GM12864 (cell line): ENCODE measurements around the gene DVL1.

ENCODE experiments used
- DNase-seq: peaks from one replicate; pipeline ENCODE4 v3.0.0-alpha.2; 2011; ENCODE audit warnings: low read depth
- H3K4me3 ChIP-seq: 2 replicates; pipeline ENCODE4 v1.5.1; 2011; ENCODE audit warnings: mild to moderate bottlenecking, low read depth, low read length, control low read depth
- CTCF ChIP-seq: IDR thresholded peaks from 2 replicates; pipeline ENCODE4 v1.5.1; 2011; ENCODE audit warnings: low read depth, mild to moderate bottlenecking, moderate library complexity, low read length, control low read depth, inconsistent platforms; ENCODE audit errors: missing control alignments

Gene DVL1

GRCh38 chr1:1309251-1310108 is 39.7 kb downstream of the DVL1 start:
- H3K4me3 ChIP-seq, result peak overlapping the region; percentile 89
- no peak for DNase-seq
- no peak for TF ChIP-seq CTCF

DNA sequence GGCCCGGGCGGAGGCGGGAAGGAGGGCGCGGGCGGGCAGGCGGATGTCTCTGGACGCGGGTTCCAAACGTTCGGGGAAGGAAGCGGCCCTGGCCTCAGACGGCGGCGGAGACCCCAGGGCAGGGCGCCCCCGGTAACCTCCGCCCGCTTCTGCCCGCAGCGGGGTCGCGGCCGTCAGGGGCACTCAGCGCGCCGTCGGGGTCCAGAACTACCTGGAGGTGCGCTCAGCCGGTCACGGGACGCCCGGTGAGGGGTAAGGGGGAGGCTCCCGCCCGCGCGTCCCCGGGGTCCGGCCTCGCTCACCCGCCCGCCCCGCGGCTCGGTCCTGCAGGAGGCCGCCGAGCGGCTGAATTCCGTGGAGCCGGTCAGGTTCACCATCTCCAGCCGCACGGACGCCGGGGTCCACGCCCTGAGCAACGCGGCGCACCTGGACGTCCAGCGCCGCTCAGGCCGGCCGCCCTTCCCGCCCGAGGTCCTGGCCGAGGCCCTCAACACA is 40.4 kb downstream of the DVL1 start:
- no peak for TF ChIP-seq CTCF
- no peak for DNase-seq

GRCh38 chr1:1307923-1308755 is 41.1 kb downstream of the DVL1 start, which contains the start of the genes ACAP3 and PUSL1:
Gene ACAP3 (minus strand): TSS chr1:1307930. CDS start chr1:1307815, 115 bp downstream.
Gene PUSL1 (plus strand): TSS chr1:1308597. CDS start chr1:1308644, 47 bp downstream.
- peak; percentile 57 for DNase-seq
- TF ChIP-seq CTCF, result no peak
- H3K4me3 ChIP-seq, result peak within 1 kb of the TSS; percentile 89

More for the DNA sequence above, 40.4 kb downstream of the DVL1 start:
- peak overlapping the region; percentile 89 for H3K4me3 ChIP-seq

GRCh38 chr1:1307261-1307922 is 41.8 kb downstream of the DVL1 start:
- no peak for TF ChIP-seq CTCF
- H3K4me3 ChIP-seq, result peak overlapping the region; percentile 76
- DNase-seq, result no peak

DNA sequence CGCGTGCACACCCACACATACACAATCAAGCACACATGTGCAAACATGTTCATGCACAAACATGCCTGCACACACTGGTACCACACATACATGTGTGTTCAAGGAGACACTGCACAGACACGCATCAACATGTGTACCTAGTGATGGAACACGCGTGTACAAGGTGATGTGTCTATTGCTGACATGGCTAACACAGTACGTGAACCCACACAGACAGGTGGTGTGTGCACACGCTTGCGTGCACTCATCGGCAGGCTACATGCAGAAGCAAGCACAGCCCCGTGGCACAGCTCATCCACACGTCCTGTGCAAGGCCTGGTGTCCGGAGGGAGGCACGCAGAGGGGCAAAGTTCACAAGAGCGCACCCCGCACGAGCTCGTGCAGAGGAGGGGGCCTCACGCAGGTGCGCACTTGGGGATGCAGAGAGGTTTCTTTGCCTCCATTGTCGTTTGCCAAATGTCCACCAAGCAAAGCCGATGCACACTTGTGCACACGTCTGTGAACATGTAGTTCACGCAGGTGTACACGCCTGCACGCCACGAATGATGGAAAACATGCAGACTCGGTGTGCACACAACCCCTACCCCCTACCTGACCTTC is 42.5 kb downstream of the DVL1 start:
- H3K4me3 ChIP-seq, result peak overlapping the region; percentile 76
- DNase-seq, result no peak
- no peak for TF ChIP-seq CTCF

GRCh38 chr1:1306070-1306660 is 43.1 kb downstream of the DVL1 start:
- peak; percentile 45 for TF ChIP-seq CTCF
- no peak for DNase-seq
- H3K4me3 ChIP-seq, result peak overlapping the region; percentile 76
